ENCODE results near the gene B3GNT2. TPM values are rescaled to one million over a fixed set of nuclear protein-coding genes. Genes with fewer than 3 reads are reported as not detected.

The B3GNT2 gene
- total RNA-seq, 1 experiment from 2014 or later: 12.3 TPM

DNA sequence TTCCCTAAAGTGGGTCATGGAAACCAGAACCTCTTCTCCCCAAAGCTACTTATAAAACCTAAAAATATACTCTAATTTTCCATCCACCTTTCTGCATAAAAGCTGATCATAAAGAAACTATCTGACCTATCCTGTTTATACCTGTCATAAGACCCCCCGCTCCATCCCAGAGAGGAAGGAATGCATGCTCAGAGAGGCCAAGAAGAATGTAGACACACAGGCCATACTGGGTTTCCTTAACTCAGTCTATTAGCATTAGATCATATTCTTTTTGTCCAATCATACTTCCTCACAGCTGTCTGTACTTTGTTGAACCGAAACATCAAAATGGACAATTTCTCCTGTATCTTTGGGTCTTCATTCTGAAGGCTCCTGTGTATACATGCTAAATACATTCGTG lies 52.3 kb downstream of the B3GNT2 start:
- CTCF ChIA-PET: interaction anchor here (0.6 kb wide), 1 partner anchor 68 kb away, joined by 3 read pairs; no protein-coding TSS in a partner anchor
- no peaks in the 10 kb centered on the region for H3K27me3 Mint-ChIP-seq (ENCODE audit: insufficient read depth, unreplicated experiment)
- no peak overlapping the region for H3K27ac Mint-ChIP-seq (ENCODE audit: low read depth, unreplicated experiment)
- DNase-seq (ENCODE audit: unreplicated experiment): no peak
- TF ChIP-seq, protein P1, sequence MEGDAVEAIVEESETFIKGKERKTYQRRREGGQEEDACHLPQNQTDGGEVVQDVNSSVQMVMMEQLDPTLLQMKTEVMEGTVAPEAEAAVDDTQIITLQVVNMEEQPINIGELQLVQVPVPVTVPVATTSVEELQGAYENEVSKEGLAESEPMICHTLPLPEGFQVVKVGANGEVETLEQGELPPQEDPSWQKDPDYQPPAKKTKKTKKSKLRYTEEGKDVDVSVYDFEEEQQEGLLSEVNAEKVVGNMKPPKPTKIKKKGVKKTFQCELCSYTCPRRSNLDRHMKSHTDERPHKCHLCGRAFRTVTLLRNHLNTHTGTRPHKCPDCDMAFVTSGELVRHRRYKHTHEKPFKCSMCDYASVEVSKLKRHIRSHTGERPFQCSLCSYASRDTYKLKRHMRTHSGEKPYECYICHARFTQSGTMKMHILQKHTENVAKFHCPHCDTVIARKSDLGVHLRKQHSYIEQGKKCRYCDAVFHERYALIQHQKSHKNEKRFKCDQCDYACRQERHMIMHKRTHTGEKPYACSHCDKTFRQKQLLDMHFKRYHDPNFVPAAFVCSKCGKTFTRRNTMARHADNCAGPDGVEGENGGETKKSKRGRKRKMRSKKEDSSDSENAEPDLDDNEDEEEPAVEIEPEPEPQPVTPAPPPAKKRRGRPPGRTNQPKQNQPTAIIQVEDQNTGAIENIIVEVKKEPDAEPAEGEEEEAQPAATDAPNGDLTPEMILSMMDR (IDR thresholded peaks at IDR 0.05; ENCODE audit: unreplicated experiment): no peak
- no peak overlapping the region for H3K4me3 Mint-ChIP-seq (ENCODE audit: unreplicated experiment)
- H3K9me3 Mint-ChIP-seq (ENCODE audit: unreplicated experiment): no peaks in the 10 kb centered on the region
- no peaks in the 10 kb centered on the region for H3K36me3 Mint-ChIP-seq (ENCODE audit: insufficient read depth, unreplicated experiment)
- intact Hi-C loops (cut with micrococcal nuclease): no loop called here
- H3K4me1 Mint-ChIP-seq (ENCODE audit: insufficient read depth, unreplicated experiment): no peaks in the 10 kb centered on the region
- POLR2A ChIA-PET: interaction anchor here (1.1 kb wide), 1 partner anchor 11 kb away, joined by 5 read pairs; no protein-coding TSS in a partner anchor
- BruUV-seq (replicated peaks): no TSS peak

DNA sequence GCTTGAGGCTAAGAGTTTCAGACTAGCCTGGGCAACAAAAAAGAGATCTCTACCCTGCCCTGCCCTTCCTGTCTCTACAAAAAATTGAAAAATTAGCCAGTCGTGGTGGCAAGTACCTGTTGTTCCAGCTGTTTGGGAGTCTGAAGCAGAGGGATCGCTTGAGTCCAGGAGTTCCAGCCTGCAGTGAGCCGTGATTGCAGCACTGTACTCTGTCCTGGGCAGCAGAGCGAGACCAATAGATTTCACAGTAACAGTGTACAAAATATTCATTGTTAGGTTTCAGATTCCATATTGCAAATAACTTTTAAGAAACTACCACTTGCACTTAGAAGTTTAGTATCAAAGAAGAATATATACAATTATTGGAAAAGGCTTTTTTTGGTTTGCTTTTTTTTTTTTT lies 54.3 kb downstream of the B3GNT2 start:
- BruUV-seq (replicated peaks): no TSS peak
- ChIA-PET CTCF (no interaction called here), POLR2A (no interaction called here)
- Mint-ChIP-seq H3K27me3 (ENCODE audit: insufficient read depth, unreplicated experiment) (no peaks in the 10 kb centered on the region), H3K9me3 (ENCODE audit: unreplicated experiment) (no peaks in the 10 kb centered on the region), H3K36me3 (ENCODE audit: insufficient read depth, unreplicated experiment) (no peaks in the 10 kb centered on the region), H3K4me3 (ENCODE audit: unreplicated experiment) (no peak overlapping the region), H3K4me1 (ENCODE audit: insufficient read depth, unreplicated experiment) (no peaks in the 10 kb centered on the region), H3K27ac (ENCODE audit: low read depth, unreplicated experiment) (no peak overlapping the region)
- TF ChIP-seq, protein P1 (IDR thresholded peaks at IDR 0.05; ENCODE audit: unreplicated experiment): no peak
- no peak for DNase-seq (ENCODE audit: unreplicated experiment)
- intact Hi-C loops (cut with micrococcal nuclease): no loop called here

DNA sequence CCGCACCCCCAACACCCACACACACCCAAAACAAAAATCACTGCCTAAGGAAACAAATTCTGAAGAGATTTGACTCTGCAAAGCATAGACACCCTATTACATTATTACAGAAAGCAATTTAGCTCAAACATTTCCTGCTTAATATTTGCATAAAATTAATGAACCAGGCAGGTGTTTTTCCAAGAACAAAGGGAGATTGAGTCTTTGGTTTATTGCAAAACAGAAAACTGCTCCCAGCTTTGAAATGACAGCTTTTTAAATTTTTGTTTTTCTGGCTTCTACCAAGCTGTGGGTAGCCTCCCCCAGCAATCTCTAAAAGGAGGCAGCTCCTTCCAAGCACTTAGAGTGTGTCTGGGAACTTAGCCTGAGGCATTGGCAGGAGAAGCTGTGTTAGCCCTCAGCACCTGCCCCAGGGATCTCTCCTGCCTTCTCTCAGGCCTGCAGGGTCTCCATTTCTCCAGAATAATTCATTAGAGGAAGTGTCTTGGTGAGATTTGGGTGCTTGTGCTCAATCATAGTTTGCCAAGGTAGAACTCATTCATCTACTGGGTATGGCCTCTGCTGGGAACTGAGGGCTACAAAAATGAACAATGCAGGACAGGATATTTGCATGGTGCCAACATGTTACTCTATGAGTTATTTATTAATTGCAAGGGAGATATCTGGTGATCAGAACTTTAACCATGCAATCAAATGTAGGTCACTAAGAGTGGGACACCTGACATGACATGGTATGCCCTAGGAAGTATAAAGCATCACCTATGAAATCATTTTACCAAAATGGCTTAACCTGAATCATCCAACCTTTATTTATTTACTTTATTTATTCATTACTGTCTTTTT lies 58.7 kb downstream of the B3GNT2 start:
- intact Hi-C loops (cut with micrococcal nuclease): no loop called here
- Mint-ChIP-seq H3K4me1 (ENCODE audit: insufficient read depth, unreplicated experiment) (no peaks in the 10 kb centered on the region), H3K27ac (ENCODE audit: low read depth, unreplicated experiment) (no peak overlapping the region), H3K36me3 (ENCODE audit: insufficient read depth, unreplicated experiment) (no peaks in the 10 kb centered on the region), H3K27me3 (ENCODE audit: insufficient read depth, unreplicated experiment) (no peaks in the 10 kb centered on the region), H3K4me3 (ENCODE audit: unreplicated experiment) (no peak overlapping the region), H3K9me3 (ENCODE audit: unreplicated experiment) (no peaks in the 10 kb centered on the region)
- BruUV-seq (replicated peaks): no TSS peak
- POLR2A ChIA-PET: interaction anchor here (0.7 kb wide), 1 partner anchor 58 kb away, joined by 3 read pairs; no protein-coding TSS in a partner anchor
- TF ChIP-seq, protein P1 (IDR thresholded peaks at IDR 0.05; ENCODE audit: unreplicated experiment): no peak
- CTCF ChIA-PET: interaction anchor here (0.6 kb wide), 1 partner anchor 317 kb away, joined by 3 read pairs; no protein-coding TSS in a partner anchor
- no peak for DNase-seq (ENCODE audit: unreplicated experiment)

DNA sequence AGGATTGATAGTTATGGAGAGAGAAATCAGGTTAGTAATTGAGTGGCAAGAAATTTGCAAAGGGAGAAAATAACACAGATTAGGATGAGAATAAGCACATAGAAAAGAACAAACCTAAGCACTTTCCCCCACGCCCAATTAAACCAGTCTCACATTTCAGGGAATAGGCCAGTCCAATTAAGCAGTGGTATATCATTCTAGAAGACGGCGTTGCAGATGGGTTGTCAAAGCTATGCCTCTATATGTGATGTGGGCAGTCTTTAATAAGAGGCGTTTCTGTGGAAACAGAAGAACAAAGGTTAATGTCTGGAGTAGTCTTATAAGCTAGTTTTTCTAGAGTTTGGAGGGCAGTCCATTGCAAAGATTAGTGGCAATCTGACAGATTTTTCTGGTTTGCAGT lies 61.6 kb downstream of the B3GNT2 start:
- intact Hi-C loops (cut with micrococcal nuclease): no loop called here
- no TSS peak for BruUV-seq (replicated peaks)
- DNase-seq (ENCODE audit: unreplicated experiment): no peak
- Mint-ChIP-seq H3K9me3 (ENCODE audit: unreplicated experiment) (no peaks in the 10 kb centered on the region), H3K27ac (ENCODE audit: low read depth, unreplicated experiment) (no peak overlapping the region), H3K4me3 (ENCODE audit: unreplicated experiment) (no peak overlapping the region), H3K4me1 (ENCODE audit: insufficient read depth, unreplicated experiment) (no peaks in the 10 kb centered on the region), H3K36me3 (ENCODE audit: insufficient read depth, unreplicated experiment) (no peaks in the 10 kb centered on the region), H3K27me3 (ENCODE audit: insufficient read depth, unreplicated experiment) (no peaks in the 10 kb centered on the region)
- TF ChIP-seq, protein P1 (IDR thresholded peaks at IDR 0.05; ENCODE audit: unreplicated experiment): no peak
- ChIA-PET CTCF (no interaction called here), POLR2A (interaction anchor here (0.6 kb wide), 1 partner anchor 31 kb away, joined by 3 read pairs; no protein-coding TSS in a partner anchor)

All from MCF 10A (cell line).